GM10266 (cell line): Measurements from ENCODE around the gene SERPINA10.

Source experiments
- DNase-seq: peaks from one replicate; pipeline ENCODE4 v3.0.0; 2012; ENCODE audit errors: extremely low spot score
- TF ChIP-seq, protein P1 (sequence below): IDR thresholded peaks from 2 replicates; pipeline ENCODE4 v1.5.1; 2012; ENCODE audit warnings: mild to moderate bottlenecking, low read depth; ENCODE audit not compliant: control insufficient read depth, insufficient read depth; ENCODE audit errors: missing control alignments

The SERPINA10 gene

DNA sequence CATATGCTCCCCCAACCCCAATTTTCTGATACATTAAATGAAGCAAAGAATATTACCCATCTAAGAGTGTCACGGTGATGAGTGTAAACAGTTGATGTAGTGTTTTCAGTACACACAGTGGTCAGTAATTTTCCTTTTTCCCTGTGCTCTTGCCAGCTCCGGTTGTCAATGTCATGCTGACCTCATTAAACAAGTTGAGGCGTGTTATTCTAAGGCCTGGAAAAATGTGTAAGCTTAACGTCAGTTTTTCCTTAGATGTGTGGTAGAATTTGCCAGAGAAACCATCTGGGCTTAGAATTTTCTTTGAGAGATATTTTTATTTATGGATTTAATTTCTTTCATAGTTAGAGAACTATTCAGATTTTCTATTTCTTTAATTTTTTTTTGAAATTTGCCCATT is 41.8 kb upstream of the SERPINA10 start:
- TF ChIP-seq, protein P1, sequence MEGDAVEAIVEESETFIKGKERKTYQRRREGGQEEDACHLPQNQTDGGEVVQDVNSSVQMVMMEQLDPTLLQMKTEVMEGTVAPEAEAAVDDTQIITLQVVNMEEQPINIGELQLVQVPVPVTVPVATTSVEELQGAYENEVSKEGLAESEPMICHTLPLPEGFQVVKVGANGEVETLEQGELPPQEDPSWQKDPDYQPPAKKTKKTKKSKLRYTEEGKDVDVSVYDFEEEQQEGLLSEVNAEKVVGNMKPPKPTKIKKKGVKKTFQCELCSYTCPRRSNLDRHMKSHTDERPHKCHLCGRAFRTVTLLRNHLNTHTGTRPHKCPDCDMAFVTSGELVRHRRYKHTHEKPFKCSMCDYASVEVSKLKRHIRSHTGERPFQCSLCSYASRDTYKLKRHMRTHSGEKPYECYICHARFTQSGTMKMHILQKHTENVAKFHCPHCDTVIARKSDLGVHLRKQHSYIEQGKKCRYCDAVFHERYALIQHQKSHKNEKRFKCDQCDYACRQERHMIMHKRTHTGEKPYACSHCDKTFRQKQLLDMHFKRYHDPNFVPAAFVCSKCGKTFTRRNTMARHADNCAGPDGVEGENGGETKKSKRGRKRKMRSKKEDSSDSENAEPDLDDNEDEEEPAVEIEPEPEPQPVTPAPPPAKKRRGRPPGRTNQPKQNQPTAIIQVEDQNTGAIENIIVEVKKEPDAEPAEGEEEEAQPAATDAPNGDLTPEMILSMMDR, result no peak
- no peak for DNase-seq

DNA sequence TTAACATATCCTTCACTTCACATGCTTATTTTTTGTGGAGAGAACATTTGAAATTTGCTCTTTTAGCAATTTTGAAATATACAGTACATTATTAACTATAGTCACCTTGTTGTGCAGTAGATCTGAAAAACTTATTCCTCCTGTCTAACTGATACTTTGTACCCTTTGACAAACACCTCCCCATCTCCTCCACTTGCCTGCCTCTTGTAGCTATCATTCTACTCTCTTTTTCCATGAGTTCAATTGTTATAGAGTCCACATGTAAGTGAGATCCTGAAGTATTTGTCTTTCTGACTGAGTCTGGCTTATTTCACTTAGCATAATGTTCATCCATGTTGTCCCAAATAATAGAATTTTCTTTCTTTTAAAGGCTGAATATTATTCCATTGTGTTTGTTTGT is 39.5 kb upstream of the SERPINA10 start:
- TF ChIP-seq, protein P1, result no peak
- no peak for DNase-seq

DNA sequence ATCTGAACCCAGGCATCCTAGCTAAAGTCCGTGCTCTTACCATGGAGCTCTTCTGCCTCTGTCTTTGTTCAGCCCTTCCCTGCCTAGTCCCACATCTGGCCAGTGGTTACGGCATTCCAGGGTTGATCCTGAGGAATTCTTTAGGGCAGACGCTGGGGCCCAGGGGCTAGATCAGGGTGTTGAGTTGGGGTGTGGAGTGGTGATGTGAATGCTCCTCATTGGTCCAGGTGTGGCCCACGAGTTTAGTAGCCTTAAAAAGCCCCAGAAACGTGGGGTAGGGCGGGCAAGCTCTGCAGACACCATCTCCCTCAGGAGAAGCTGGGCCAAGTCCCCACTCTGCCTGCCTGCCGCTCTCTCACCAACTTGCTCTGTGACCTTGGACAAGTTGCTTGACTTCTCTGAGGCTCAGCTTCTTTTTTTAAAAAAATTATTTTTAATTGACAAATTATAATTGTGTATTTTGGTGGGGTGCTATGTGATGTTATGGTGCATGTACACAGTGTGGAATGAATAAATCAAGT is 39.1 kb upstream of the SERPINA10 start:
- no peak for DNase-seq

DNA sequence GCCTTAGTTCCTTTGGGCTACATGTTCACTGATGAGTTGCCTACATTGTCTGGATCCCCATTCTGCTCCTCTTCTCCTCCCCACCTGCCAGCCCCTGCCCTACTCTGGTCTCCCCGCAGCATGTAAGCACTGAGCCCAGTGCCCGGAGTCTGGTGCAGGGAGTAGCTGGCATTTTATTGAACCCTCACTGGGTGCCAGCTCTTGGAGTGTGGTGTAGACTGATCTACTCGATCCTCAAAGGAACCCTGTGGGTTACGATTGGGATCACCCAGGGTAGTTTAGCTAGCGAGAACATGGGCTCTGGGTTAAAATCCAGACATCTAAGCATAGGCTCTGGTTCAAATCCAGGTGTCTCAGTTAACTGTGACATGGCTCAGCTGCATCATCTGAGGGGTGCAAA is 38.4 kb upstream of the SERPINA10 start:
- TF ChIP-seq, protein P1, result no peak
- DNase-seq, result no peak

More for the DNA sequence above, 39.1 kb upstream of the SERPINA10 start:
- TF ChIP-seq, protein P1, result no peak

DNA sequence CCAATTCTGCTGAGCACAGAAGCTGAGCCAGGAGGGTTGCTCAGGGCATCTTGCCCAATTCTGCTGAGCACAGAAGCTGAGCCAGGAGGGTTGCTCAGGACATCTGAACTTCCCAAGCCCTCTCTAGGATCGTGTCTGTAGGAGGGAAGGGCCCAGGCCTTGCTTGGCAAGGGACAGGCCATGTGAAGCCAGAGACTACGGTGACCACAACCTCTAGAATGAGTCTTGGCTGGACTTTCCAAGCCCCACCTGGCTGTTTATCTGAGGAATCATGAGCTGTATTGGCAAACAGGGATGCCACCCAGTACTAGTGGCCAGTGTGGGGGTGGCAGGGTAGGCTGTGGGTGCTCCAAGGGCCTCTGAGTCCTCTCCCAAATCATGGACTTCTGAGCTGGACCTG is 37.8 kb upstream of the SERPINA10 start:
- no peak for DNase-seq
- TF ChIP-seq, protein P1, result no peak

DNA sequence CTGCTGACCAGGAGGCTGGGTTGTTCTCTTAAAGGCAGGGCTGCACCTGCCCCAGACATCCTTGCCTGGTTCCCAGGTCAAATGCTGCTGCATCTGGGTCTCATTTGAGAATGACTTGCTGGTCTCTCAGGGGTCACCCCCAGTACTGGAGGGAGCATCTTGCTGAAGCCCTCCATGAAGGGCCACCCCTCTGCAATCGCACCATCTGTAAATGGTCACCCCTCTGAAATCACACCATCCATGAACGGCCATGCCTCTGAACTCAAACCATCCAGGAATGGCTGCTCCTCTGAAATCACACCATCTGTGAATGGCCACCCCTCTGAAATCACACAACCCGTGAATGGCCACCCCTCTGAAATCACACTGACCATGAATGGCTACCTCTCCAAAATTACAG is 37.4 kb upstream of the SERPINA10 start:
- TF ChIP-seq, protein P1, result no peak
- no peak for DNase-seq

DNA sequence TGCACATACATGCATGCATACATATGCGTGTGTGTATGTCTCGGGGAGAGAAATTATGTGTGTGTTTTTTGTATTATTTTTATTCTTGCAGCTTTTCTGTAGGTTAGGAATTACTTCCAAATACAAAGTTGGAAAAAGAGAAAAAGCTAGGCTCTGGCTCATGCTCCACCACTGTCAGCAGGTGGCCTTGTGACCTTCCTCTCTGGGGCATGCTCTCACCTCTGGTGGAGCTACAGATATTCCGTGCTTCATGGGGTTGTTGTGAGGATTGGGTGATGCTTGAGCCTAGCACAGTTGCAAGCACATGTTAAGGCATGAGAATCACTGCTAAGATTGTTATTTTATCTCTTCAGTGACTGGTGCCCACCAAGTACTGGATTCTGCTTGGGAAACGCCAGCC is 36.8 kb upstream of the SERPINA10 start:
- no peak for DNase-seq
- TF ChIP-seq, protein P1, result no peak
